ENCODE measurements around the gene B4GALNT2. TPM values are rescaled to one million over a fixed set of nuclear protein-coding genes. Genes with fewer than 3 reads are reported as not detected.
A peak's percentile ranks its signal among the peaks of the same experiment; 100 is the strongest.
"Not testable (repeated sequence)": the region's sequence is repeated elsewhere in the genome, so short reads cannot be mapped to it uniquely, and the experiment has no call there.

The B4GALNT2 gene
- under 0.01 TPM in 2 replicates for total RNA-seq

DNA sequence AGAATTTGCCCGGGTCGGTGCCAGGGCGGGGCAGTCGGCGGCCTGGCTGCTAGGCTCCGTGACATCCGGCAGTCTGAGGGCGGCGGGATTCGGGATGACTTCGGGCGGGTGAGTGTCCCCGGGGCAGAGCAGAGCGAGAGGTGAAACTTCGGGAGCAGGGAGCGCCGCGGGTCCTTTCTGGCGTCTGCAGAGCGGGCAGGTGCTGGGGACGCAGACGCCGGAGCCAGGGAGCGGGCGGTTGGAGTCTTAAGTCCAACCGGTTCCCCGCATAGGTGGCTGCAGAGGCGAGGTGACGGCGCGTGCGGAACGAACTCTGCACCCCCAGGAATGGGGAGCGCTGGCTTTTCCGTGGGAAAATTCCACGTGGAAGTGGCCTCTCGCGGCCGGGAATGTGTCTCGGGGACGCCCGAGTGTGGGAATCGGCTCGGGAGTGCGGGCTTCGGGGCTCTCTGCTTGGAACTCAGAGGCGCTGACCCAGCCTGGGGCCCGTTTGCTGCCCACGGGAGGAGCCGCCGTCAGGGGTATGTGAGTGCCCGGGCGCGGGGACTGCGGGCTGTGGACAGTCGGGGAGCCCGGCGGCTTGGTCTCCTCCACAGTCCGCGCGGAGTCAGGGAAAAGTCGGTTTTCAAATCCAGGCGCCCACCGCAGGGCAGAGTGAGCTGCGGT, at the start of gene B4GALNT2:
Gene B4GALNT2, plus strand, starts transcription at position 71 of the 666 bp plus-strand sequence. Its CDS starts 24 bp downstream, at position 95.
- DNase-seq = peak; percentile 12

DNA sequence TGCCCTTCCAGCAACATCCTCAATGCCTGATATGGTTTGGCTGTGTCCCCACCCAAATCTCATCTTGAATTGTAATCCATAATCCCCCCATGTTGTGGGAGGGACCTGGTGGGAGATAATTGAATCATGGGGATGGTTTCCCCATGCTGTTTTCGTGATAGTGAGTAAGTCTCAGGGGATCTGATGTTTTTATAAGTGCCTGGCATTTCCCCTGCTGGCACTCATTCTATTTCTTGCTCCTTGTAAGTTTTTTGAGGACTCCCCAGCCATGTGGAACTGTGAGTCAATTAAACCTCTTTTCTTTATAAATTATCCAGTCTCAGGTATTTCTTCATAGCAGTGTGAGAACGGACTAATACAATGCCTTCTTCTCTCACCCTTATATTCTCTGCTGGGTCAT, 47.5 kb upstream of the B4GALNT2 start:
- not testable (repeated sequence) for DNase-seq

- DNase-seq = no peak
These were observed 46.8 kb upstream of the B4GALNT2 start for GRCh38 chr17:49085565-49086315.

DNA sequence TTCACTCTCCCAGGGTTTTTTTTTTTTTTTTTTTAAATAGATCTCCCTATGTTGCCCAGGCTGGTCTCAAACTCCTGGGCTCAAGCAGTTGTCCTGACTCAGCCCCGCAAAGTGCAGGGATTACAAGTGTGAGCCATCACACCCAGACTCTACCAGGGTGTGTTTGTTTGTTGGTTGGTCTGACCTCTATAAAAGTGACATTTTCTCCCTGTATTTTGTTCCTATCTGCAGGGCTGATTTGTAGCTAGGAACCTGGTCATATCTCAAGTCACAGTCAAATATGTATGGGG, 46.3 kb upstream of the B4GALNT2 start:
- DNase-seq = no peak

GRCh38 chr17:49086649-49087048, 45.9 kb upstream of the B4GALNT2 start:
- no peak for DNase-seq

GRCh38 chr17:49089094-49089493, 43.5 kb upstream of the B4GALNT2 start:
- no peak for DNase-seq

GRCh38 chr17:49090878-49091594, 41.5 kb upstream of the B4GALNT2 start:
- no peak for DNase-seq

DNA sequence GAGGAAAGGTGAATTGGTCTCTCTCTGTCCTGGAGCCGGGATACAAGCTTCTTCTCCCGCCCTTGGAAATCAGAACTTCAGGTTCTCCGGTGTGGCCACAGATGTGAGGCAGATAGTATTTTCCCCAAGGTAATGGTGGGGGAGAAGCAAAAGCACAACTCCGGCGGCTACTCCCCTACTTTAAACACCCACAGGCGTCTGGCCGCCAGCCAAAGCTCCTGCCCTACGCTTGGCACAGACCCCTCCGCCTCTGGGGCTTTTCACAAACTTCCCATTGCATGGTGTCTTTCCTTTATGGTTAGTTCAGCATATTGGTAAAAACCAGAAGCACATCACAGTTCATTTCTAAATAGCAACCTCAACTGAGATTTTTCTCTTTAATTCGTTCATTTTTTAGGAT, 39.4 kb upstream of the B4GALNT2 start:
- no peak for DNase-seq

DNA sequence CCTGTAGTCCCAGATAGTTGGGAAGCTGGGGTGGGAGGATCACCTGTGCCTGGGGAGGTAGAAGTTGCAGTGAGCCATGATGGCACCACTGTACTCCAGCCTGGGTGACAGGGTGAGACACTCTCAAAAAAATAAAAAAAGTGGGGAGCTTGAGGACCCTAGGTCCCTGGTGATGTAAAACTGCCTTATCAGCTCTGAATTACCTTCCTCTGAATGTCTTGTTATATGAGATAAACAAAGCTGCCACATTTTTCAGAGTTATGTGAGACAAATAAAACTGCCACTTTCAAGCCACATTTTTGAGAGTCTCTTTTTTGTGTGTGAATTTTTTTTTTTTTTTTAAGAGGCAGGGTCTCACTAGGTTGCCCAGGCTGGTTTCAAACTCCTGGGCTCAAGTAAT, 32.0 kb upstream of the B4GALNT2 start:
- no peak for DNase-seq

DNA sequence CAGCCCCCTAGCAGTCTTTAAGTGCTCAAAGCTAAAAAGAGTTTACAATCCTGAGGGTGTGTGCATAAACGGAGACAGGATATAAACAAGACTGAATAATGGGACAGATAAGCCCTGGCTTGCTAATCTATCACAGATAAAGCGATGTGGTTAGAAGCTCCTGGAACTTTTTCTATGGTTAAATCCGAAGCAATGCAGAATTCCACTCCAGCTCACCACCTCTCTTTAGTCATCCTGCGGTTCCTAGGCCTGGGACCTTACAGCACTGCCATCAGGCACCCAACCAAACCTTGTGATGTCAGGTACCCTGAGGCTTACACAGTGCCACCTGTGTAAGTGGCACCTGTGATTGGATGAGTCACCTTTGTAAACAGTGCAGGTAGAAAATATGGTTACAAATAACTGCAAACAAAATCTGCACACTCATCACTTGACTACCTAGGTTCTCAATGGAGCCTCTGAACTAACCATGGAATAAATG, 31.5 kb upstream of the B4GALNT2 start:
- DNase-seq = no peak

GRCh38 chr17:49103360-49103759, 29.2 kb upstream of the B4GALNT2 start:
- not testable (repeated sequence) for DNase-seq

- no peak for DNase-seq
These were observed 28.0 kb upstream of the B4GALNT2 start for GRCh38 chr17:49104511-49105074.

DNA sequence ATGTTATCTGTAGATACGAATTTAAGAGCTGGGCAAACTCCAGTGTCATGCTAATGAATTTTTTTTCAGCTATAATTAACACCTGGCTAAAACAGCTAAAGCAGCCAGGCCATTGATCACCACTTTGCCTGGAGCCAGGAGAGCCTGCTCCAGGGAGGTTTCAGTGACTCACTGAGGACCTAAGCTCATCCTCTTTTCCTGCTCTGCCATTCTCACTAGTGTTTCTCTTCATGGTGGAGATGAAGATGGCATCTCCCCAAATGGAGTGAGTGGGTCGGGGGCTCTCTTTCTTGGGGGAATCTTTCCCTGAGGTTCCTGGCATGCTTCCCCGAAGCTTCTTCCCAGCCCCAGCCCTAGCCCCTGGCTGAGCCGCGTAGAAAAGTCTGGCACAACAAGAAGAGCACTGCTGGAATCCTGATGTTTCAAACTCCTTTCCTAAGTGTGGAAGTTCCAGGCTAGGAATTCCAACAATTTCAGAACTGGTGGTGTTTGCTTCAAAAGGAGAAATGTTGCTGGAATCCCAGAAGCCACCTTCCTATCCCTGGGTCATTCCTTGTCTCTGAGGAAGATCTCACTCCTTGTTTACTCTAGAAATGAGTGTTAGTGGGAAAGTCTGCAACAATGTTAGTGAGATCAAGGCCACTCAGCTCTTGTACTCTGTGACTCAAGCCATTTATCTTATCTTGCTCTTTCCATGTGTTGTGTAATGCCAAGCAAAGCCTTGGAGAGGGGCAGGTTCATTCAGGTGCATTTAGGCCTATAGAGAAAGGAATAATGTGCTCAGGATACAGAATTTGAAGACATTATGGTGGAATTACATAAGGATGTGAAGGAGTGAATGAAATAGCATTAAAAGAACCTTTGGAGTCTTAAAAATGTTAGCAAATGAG, 26.0 kb upstream of the B4GALNT2 start:
- DNase-seq = no peak

DNA sequence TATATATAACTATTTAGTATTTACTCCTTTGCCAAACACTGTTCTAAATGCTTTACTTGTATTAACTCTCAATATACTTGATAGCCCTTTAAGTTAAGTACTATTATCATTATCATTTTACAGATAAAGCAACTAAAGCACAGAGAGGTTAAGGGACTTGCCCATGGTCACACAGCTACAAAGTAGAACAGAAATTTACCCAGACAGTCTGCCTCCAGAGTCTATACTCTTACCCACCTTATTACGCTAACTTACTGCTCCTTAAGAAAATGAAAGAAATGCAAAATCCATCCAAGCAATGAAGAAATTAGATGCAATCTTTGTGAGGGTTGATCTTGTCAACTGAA, 25.4 kb upstream of the B4GALNT2 start:
- DNase-seq = no peak

GRCh38 chr17:49108318-49108717, 24.3 kb upstream of the B4GALNT2 start:
- peak; percentile 13 for DNase-seq

- DNase-seq = no peak
These were observed 22.1 kb upstream of the B4GALNT2 start for GRCh38 chr17:49110509-49110908.

DNA sequence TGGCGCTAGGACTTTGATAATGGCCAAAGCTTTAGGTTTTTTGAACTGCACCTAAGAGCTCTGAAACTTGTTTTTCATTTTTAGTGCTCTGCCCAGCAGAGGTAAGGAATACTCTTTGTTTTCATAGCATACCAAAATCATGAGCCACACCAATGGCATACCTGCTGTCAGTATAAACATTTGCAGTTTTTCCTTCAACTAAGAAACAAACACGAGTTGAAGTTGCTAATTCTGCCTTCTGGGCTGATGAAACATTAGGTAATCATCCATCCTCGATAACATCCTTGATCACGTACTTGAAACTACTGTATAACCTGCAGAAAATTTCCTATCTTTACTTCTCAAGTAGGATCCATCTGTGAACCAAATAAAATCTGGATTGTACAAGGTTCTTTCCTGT, 20.6 kb upstream of the B4GALNT2 start:
- DNase-seq = no peak

- no peak for DNase-seq
These were observed 19.6 kb upstream of the B4GALNT2 start for GRCh38 chr17:49112936-49113335.

GRCh38 chr17:49114703-49115102, 17.9 kb upstream of the B4GALNT2 start:
- no peak for DNase-seq

- no peak for DNase-seq
These were observed 14.9 kb upstream of the B4GALNT2 start for GRCh38 chr17:49117587-49118230.

DNA sequence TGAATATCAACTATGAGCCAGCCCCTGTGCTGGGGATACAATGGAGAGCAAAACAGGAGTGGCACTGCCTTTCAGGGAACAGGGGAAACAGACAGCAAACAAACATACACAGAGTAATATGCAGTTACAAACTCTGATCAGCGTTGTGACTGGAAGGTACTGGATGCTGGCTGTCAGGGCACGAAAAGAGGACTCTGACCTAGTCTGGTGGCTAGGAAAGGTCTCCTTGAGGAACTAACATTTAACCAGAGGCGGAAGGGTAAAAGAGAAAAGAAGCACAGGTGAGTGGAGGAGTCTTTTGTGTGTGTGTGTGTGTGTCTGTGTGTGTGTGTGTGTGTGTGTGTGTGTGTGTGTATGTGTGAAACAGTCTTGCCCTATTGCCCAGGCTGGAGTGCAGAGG, 12.4 kb upstream of the B4GALNT2 start:
- DNase-seq = no peak

All from dermis blood vessel endothelial cell (primary cell).